Measurements from ENCODE around the gene LRRC17. TPM values are rescaled to one million over a fixed set of nuclear protein-coding genes. Genes with fewer than 3 reads are reported as not detected.

LRRC17 gene
- total and polyA plus RNA-seq, 2 of the 4 experiments (the other 2 are of a cell fraction), result 250 to 280 TPM

DNA sequence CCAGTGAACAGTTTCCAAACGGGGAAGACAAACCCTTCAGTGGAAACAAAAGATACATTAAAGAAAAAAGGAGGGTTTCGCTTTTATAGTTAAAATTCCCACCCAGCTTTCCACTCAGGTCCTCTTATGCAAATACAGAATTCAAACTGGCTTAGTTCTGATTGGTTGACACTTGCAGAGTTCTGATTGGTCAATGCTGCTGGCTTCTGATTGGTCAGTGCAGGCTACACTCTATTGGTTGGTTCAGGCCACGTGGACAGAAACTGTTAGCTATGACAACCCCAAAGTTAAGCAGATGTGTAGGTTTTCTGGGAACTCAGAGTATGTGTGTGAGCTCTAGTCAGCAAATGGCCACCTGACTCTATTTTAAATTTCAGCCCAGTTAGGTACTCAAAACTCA lies 81.8 kb downstream of the LRRC17 start:
- no peak overlapping the region for H4K91ac ChIP-seq (ENCODE audit: insufficient read depth, low read depth, low read length)
- H3K4me3 ChIP-seq (ENCODE audit: insufficient read depth, low read depth, low read length), result no peak overlapping the region
- dilution Hi-C loops (cut with HindIII; ENCODE audit: low sequenced_read_pairs, unreplicated experiment), result no loop called here
- H2BK5ac ChIP-seq (ENCODE audit: low read depth, low read length, poor library complexity, severe bottlenecking), result no peak overlapping the region
- no peak overlapping the region for H3K9ac ChIP-seq (ENCODE audit: low read depth, low read length)
- in situ Hi-C loops (cut with MboI; ENCODE audit: low sequenced_read_pairs), result no loop called here
- ChIA-PET CTCF (interaction anchor here (0.6 kb wide), 1 partner anchor 51 kb away, joined by 3 read pairs; no protein-coding TSS in a partner anchor), POLR2A (ENCODE audit: unreplicated experiment) (no interaction called here)
- peaks cover 12% of the 10 kb centered on the region for H3K9me1 ChIP-seq (ENCODE audit: insufficient read depth, low read length)
- no TSS peak for BruUV-seq (replicated peaks)
- intact Hi-C loops (cut with micrococcal nuclease), result no loop called here
- H4K8ac ChIP-seq (ENCODE audit: low read depth in 2 of 2, low read length in 2 of 2), result no peak overlapping the region
- H3K4me2 ChIP-seq (ENCODE audit: low read depth, low read length), result no peak overlapping the region
- peaks cover 18% of the 10 kb centered on the region for H3K4me1 ChIP-seq (ENCODE audit: control insufficient read depth, insufficient read depth, low read length)
- no peak overlapping the region for H3K14ac ChIP-seq (replicated peaks; ENCODE audit: low read depth, low read length)
- ATAC-seq (ENCODE audit: low read depth) (no peak), DNase-seq (no peak)
- H2AK9ac ChIP-seq (replicated peaks; ENCODE audit: low read depth, low read length, poor library complexity), result no peak overlapping the region
- H3K4ac ChIP-seq (ENCODE audit: low read depth, low read length), result no peak overlapping the region
- H3K23ac ChIP-seq (ENCODE audit: low read depth, low read length), result no peak overlapping the region
- no peaks in the 10 kb centered on the region for H3K27me3 ChIP-seq (ENCODE audit: control insufficient read depth, insufficient read depth, low read length)
- no peaks in the 10 kb centered on the region for H3K36me3 ChIP-seq (ENCODE audit: control insufficient read depth, insufficient read depth, low read length)
- no peak overlapping the region for H2AFZ ChIP-seq (replicated peaks; ENCODE audit: low read length, poor library complexity)
- no peak overlapping the region for H3K56ac ChIP-seq (ENCODE audit: extremely low read depth, insufficient read depth, low read length)
- H4K20me1 ChIP-seq (ENCODE audit: insufficient read depth, low read length), result no peaks in the 10 kb centered on the region
- H3K9me3 ChIP-seq (ENCODE audit: control insufficient read depth, insufficient read depth, low read length), result no peaks in the 10 kb centered on the region
- no peak for TF ChIP-seq MAZ (IDR thresholded peaks at IDR 0.05; ENCODE audit: borderline replicate concordance, low read depth, low read length)
- TF ChIP-seq, protein P1, sequence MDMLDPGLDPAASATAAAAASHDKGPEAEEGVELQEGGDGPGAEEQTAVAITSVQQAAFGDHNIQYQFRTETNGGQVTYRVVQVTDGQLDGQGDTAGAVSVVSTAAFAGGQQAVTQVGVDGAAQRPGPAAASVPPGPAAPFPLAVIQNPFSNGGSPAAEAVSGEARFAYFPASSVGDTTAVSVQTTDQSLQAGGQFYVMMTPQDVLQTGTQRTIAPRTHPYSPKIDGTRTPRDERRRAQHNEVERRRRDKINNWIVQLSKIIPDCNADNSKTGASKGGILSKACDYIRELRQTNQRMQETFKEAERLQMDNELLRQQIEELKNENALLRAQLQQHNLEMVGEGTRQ (IDR thresholded peaks at IDR 0.05; ENCODE audit: low read depth, low read length), result no peak
- TF ChIP-seq CEBPB (IDR thresholded peaks at IDR 0.05; ENCODE audit: low read depth, low read length), result no peak
- TF ChIP-seq BHLHE40 (IDR thresholded peaks at IDR 0.05; ENCODE audit: low read depth, low read length), result no peak
- TF ChIP-seq FOS (IDR thresholded peaks at IDR 0.05; ENCODE audit: low read depth, low read length), result no peak
- TF ChIP-seq, protein P2, sequence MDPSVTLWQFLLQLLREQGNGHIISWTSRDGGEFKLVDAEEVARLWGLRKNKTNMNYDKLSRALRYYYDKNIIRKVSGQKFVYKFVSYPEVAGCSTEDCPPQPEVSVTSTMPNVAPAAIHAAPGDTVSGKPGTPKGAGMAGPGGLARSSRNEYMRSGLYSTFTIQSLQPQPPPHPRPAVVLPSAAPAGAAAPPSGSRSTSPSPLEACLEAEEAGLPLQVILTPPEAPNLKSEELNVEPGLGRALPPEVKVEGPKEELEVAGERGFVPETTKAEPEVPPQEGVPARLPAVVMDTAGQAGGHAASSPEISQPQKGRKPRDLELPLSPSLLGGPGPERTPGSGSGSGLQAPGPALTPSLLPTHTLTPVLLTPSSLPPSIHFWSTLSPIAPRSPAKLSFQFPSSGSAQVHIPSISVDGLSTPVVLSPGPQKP (IDR thresholded peaks at IDR 0.05; ENCODE audit: borderline replicate concordance, low read depth, low read length), result no peak
- TF ChIP-seq RCOR1 (IDR thresholded peaks at IDR 0.05; ENCODE audit: insufficient replicate concordance, low read length), result no peak
- no peak for TF ChIP-seq SMC3 (IDR thresholded peaks at IDR 0.05; ENCODE audit: low read depth, low read length)
- TF ChIP-seq RAD21 (IDR thresholded peaks at IDR 0.05; ENCODE audit: low read length), result no peak
- TF ChIP-seq POLR2A (IDR thresholded peaks at IDR 0.05; ENCODE audit: low read depth, low read length), result no peak
- no peak for TF ChIP-seq CHD1 (IDR thresholded peaks at IDR 0.05; ENCODE audit: low read depth, low read length)
- no peak for TF ChIP-seq MXI1 (IDR thresholded peaks at IDR 0.05; ENCODE audit: borderline replicate concordance, low read depth, low read length)
- TF ChIP-seq NFE2L2 (IDR thresholded peaks at IDR 0.05; ENCODE audit: low read depth, low read length), result no peak
- TF ChIP-seq, protein P3, sequence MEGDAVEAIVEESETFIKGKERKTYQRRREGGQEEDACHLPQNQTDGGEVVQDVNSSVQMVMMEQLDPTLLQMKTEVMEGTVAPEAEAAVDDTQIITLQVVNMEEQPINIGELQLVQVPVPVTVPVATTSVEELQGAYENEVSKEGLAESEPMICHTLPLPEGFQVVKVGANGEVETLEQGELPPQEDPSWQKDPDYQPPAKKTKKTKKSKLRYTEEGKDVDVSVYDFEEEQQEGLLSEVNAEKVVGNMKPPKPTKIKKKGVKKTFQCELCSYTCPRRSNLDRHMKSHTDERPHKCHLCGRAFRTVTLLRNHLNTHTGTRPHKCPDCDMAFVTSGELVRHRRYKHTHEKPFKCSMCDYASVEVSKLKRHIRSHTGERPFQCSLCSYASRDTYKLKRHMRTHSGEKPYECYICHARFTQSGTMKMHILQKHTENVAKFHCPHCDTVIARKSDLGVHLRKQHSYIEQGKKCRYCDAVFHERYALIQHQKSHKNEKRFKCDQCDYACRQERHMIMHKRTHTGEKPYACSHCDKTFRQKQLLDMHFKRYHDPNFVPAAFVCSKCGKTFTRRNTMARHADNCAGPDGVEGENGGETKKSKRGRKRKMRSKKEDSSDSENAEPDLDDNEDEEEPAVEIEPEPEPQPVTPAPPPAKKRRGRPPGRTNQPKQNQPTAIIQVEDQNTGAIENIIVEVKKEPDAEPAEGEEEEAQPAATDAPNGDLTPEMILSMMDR (conservative IDR thresholded peaks at IDR 0.05; ENCODE audit: low read depth, low read length), result no peak
- no peak for TF ChIP-seq RFX5 (IDR thresholded peaks at IDR 0.05; ENCODE audit: low read depth, low read length)
- no peak for TF ChIP-seq MAFK (IDR thresholded peaks at IDR 0.05; ENCODE audit: low read depth, low read length)
- no peak overlapping the region for H4K5ac ChIP-seq (ENCODE audit: low read depth, low read length)
- no CpG with 5 or more reads among the region's 3 CpGs for WGBS, 2 experiments (ENCODE audit: extremely low coverage in 2 of 2, insufficient read length in 1 of 2)
- H3K18ac ChIP-seq (ENCODE audit: low read depth, low read length), result no peak overlapping the region
- H3K79me1 ChIP-seq (ENCODE audit: low read depth in 1 of 2, low read length in 2 of 2), result no peaks in the 10 kb centered on the region
- H2BK20ac ChIP-seq (ENCODE audit: low read depth, low read length), result no peak overlapping the region
- no peak overlapping the region for H2AK5ac ChIP-seq (ENCODE audit: low read depth, low read length)
- H2BK15ac ChIP-seq (ENCODE audit: low read depth, low read length), result no peak overlapping the region
- no peak overlapping the region for H3K27ac ChIP-seq (ENCODE audit: insufficient read depth, low read length)
- no peak overlapping the region for H2BK120ac ChIP-seq (ENCODE audit: low read depth, low read length)

Measured in IMR-90 (cell line).